Placental pericyte (primary cell): Measurements from ENCODE around the gene MPST. TPM values are rescaled to one million over a fixed set of nuclear protein-coding genes. Genes with fewer than 3 reads are reported as not detected.

Experiments used
- small RNA-seq: library from RNA; depleted of rRNA; stranded (forward); fragments of <200 nt; gene quantifications from one replicate; pipeline ENCODE3, GENCODE V24; 2012; ENCODE audit warnings: low replicate concordance
- total RNA-seq: library from RNA; depleted of rRNA; stranded (reverse); fragments of >200 nt; gene quantifications from 2 replicates; pipeline ENCODE4 v1.2.3, GENCODE V29; 2012

Gene MPST
- total RNA-seq: 88.5 and 172 TPM in 2 replicates

GRCh38 chr22:37019309-37020191 is at the start of gene MPST, which contains the start of gene TST:
TSS of gene MPST (plus strand) at chr22:37019742. CDS start at chr22:37019837, 95 bp downstream.
TSS of gene TST (minus strand) at chr22:37019447. CDS start at chr22:37018732, 715 bp downstream.

DNA sequence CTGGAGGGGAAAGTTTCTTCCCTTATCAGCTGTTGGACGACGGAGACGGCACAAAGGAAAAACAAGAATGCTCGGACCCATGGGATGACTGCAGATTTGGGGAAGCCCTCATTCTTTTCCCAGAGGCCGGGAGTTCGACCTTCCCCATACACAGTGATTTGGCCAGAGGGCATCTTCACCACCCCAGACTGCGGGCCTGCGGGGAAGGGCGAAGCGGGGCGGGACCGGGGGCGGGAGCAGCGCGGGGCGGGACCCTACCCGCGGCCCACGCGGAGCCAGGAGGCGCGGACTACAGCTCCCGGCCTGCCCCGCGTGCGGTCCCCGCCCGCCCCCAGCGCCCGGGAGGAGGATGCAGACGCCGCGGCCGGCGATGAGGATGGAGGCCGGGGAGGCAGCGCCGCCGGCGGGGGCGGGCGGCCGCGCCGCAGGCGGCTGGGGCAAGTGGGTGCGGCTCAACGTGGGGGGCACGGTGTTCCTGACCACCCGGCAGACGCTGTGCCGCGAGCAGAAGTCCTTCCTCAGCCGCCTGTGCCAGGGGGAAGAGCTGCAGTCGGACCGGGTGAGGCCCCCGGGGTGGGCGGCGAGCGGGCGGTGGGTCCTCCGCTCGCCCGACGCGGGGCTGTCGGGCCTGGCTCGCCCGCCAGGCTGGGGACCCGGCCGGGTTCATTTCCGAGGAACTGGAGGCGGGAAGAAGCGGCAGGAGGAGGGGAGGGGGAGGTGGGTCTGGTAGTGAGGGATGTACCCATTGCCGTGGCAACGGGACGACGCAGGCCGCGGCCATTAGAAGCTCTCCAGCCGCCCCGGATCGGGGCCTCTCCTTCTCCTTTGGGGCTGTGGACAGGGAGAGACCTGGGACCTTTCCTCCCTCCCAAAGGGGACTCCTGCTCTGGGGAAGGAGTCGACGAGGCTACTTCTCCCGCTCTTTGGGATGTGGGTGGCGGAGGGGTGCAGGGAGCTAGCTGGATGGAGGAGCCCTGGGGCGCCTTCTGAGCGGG is 32.1 kb downstream of the MPST start, which contains the start of gene KCTD17:
KCTD17 (plus strand) TSS at position 352 of the 995 bp plus-strand sequence; CDS start at position 371, 19 bp downstream.

Small RNAs within 50 kb of the gene (small RNA-seq; reads per million reads assigned to genes)
- not detected for gene RF00019

Other genes with a start within 250 kb of the MPST start
- 15.9 and 21.0 TPM in 2 replicates for gene IFT27, start 243.6 kb upstream of the MPST start, total RNA-seq
- not detected in 2 replicates for gene PVALB, start 202.7 kb upstream of the MPST start, total RNA-seq
- gene NCF4, start 158.7 kb upstream of the MPST start, total RNA-seq: not detected in 2 replicates
- under 0.01 and 0.14 TPM in 2 replicates for gene CSF2RB, start 106.1 kb upstream of the MPST start, total RNA-seq
- gene TST, start 295 bp upstream of the MPST start, total RNA-seq: 34.4 and 64.6 TPM in 2 replicates
- gene KCTD17, start 32.0 kb downstream of the MPST start, total RNA-seq: 47.3 and 55.4 TPM in 2 replicates
- gene TMPRSS6, start 90.0 kb downstream of the MPST start, total RNA-seq: not detected in 2 replicates
- 0.22 and 0.57 TPM in 2 replicates for gene IL2RB, start 130.2 kb downstream of the MPST start, total RNA-seq
- gene C1QTNF6, start 168.5 kb downstream of the MPST start, total RNA-seq: 5.9 and 8.0 TPM in 2 replicates
- not detected in 2 replicates for gene SSTR3, start 192.7 kb downstream of the MPST start, total RNA-seq
- 16.6 and 24.2 TPM in 2 replicates for gene RAC2, start 224.5 kb downstream of the MPST start, total RNA-seq